Activated CD4-positive, alpha-beta T cell treated with anti-CD3 and anti-CD28 coated beads for 1 hour (primary cell): Measurements from ENCODE around the gene WWOX.

ENCODE experiments used
- DNase-seq: peaks from one replicate; pipeline ENCODE4 v3.0.0-alpha.2; 2020

WWOX gene

DNA sequence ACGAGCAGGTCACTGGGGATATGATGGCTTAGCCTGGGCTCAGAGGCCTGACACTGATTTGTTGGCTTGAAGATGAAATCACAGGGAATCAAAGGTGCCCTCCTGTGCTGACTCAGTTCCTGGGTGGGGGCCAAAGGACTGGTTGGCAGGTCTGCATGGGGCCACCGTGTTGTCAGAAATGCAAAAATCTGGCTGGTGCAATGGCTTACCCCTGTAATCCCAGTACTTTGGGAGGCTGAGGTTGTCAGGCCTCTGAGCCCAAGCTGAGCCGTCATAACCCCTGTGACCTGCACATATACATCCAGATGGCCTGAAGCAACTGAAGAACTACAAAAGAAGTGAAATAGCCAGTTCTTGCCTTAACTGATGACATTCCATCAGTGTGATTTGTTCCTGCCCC lies 314.2 kb downstream of the WWOX start:
- no peak for DNase-seq

DNA sequence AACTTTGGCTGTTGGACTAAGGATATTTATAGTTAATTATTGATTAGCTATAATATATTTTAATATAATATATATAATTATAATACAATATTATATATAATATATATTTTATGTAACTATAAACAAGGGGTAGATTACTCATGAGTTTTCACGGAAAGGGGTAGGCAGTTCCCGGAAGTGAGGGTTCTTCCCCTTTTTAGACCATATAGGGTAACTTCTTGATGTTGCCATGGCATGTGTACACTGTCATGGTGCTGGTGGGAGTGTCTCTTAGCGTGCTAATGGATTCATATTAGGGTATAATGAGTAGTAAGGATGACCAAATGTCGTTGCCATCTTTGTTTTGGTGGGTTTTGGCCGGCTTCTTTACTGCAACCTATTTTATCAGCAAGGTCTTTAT lies 315.6 kb downstream of the WWOX start:
- DNase-seq: no peak

DNA sequence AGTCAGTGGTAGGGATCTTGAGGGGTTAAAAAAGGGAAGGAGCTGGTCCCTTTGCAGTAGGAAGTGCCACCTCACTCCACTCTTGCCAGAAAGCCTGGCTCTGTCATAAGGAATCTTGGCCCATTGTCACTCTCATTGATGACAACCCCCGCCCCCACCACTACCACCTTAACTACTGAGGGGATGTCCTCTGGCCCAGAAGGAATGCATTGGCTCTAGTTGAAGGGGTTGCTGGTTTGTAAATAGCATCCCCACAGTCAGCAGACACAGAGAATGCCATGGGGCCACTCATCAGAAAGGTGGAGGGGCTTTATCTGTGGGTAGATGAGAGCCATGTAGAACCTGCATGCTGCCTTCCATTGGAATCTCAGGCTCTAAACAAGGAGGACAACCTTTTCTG lies 316.2 kb downstream of the WWOX start:
- no peak for DNase-seq

DNA sequence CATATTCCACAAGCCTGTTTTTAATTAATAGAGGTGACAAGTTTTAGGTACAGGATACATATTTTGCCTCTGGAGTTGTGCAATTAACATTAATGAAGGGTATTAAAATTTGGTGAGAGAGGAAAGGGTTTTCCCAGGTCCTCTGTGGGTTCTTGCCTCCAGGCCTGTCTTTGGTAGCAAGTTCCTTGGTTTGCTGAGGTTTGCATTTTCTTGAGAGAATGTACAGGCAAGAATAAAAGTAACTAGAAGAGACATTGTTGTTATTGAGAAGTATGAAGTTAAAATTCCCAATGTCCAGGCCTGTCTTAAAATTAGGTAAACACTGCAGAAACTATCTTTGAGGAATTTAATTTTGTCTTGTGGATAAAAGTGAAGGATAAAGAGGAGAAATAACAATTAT lies 316.9 kb downstream of the WWOX start:
- DNase-seq: no peak

DNA sequence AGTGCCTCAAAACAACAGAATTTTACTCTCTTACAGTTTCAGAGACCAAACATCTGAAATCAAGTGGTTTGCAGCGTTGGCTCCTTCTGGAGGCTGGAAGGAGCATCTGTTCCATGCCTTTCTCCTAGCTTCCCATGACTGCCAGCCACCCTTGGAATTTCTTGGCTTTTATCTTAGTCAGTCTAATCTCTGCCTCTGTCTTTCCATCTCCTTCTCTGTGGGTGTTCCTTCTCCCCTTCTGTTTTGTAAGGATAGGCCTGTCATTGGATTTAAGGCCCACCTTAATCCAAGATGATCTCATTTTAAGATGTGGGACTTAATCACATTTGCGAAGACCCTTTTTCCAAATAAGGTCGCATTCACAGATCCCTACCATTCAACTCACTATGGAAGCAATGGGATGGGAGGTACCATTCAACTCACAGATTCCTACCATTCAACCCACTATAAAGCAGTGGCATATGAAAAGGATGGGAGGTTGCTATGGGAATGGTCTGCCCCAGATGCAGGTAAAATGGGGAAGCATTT lies 321.8 kb downstream of the WWOX start:
- no peak for DNase-seq

DNA sequence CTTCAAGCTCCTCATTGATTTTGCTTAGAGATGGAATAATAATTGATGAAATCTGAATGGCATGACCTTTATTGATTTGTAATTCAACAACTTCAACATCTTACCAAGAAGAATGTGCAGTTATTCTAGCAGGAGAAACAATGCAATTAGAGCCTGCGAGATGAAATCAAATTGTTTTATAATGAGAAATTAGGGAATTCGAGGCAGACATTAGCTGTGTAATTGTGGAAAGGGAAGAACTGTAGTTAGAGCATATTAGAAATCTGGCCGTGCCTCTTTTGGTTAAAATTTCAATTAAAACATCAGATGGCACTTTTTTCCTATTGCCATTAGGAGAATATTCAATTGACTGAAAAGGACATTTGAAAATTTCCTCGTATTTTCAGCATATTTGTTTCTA lies 325.8 kb downstream of the WWOX start:
- DNase-seq: no peak

DNA sequence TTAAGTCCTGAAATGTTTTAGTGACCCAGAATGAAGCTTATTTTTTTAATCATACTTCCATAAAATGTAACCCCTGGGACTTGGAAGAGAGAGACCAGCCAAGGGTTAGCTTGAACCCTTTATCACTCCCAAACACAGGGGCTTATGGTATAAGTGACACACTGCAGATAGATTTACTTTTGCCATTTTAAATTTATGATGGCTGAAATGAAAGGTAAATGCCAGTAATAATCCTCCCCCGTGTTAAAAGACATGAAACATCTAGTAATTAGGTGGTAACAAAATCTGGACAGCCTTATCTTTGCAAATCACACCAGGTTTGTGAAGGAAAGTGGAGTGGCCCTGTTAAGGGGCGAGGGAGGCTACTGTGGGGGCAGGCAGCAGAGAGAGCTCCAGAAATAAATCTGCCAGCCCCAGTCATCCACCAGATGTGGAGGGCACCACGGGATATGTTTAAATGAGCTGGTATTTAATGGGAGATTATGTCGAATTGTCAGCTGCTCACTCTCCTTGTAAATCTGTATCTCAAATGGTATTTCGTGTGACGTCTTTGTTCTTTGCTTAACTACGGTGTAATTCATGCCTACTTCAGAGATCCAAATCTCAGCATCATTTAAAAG lies 326.5 kb downstream of the WWOX start:
- DNase-seq: no peak

DNA sequence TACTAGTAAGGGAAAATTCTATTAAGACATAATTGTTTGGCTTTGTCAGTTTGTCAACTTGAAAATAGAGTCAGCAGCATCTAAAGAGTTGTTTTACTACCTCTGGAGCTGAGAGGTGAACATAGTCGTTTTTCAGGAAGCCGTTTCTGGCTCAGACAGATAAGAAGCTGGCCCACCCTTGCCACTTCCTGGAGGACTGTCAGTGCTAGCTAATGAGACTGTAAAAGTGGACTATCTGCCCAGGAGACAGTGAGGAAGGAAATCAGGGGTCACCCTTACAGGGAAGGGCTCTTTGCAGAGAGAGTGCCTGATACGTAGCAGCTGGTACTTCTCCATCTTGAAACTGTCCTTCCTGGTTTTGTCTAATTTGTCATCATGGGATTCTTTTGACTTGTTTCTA lies 328.7 kb downstream of the WWOX start:
- no peak for DNase-seq

DNA sequence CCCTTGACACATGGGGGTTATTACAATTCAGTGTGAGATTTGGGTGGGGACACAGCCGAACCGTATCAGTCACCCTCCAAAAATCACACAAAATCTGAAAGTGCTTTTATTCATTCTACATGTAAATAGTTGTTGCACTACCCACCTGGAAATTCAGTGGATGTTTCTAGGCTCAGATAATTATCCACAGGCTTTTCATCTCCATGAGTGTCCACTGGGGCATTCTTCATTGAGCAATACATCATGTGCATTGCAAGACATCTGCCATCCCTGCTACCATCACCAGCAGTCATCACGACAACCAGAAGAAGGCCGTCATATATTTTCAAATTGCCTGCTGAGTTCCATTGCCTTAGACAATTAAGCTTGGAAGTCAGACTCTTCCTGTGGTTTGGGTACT lies 330.8 kb downstream of the WWOX start:
- DNase-seq: no peak

DNA sequence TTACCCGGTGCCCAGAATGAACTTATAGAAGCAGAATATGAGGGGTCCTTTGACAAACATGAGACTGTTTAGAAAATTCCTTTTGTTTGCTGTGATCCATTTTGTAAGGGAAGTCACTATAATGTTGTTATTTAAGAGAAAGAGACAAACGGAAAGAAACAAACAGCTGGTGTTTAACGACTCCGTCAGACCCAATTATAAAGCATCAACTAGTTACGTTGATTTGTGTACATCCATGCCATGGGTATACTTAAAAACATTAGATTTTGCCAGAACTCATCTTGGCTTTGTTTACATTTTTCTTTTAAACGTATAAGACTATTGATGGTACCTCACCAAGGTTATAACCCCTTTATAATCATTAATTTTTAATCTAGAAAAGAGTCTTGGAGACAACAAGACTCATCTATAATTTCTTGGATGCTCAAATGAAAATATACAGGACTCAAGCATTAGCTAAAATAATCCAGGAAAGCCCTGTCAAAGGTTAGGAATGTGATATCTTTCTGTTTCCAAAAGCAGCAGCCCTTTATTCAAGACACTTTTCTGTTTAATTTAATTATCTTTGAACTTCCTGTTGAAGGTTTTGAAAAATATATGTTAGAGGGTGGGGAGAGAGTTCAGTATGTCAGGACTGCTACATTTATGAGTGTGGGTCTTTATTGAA lies 331.7 kb downstream of the WWOX start:
- DNase-seq: no peak

DNA sequence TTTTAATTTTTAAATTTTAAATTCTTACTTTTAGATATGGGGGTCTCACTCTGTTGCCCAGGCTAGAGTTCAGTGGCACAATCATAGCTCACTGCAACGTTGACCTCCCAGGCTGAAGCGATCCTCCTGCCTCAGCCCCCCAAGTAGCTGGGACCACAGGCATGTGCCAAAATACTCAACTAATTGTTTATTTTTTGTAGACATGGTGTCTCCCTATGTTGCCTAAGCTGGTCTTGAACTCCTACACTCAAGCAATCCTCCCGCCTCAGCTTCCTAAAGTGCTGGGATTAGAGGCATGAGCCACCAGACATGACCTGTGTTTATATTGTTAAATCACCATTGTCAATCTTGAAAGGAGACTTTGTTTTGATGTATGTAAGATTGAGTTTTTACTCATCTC lies 332.2 kb downstream of the WWOX start:
- DNase-seq: no peak

DNA sequence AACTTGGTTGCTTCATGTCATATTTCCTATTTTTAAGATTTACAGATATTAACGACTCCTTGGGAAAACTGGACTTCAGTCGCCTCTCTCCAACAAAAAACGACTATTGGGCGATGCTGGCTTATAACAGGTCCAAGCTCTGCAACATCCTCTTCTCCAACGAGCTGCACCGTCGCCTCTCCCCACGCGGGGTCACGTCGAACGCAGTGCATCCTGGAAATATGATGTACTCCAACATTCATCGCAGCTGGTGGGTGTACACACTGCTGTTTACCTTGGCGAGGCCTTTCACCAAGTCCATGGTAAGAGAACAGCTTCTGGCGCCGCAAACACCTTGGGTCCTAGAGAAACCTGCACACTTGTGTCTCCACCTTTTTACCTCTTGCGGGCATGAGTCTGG lies 333.0 kb downstream of the WWOX start:
- DNase-seq: no peak

DNA sequence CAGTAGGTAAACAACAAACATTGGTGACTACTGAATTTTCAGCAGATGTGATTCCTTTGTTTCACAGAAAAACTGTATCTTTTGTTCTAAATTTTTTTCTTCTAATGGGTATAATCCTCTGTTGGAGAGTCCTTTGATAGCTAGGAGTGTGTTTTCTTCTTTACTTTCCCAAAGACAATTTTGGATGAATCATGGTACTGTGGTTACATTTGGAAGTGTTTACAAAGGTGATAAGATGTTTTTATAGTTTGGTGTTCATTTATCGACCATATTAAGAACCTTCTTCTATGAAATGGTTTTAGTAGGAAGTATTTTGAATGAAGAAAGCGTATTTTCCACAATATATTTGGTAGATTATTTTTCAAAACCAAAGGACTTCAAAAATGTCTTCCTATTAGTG lies 333.7 kb downstream of the WWOX start:
- no peak for DNase-seq

DNA sequence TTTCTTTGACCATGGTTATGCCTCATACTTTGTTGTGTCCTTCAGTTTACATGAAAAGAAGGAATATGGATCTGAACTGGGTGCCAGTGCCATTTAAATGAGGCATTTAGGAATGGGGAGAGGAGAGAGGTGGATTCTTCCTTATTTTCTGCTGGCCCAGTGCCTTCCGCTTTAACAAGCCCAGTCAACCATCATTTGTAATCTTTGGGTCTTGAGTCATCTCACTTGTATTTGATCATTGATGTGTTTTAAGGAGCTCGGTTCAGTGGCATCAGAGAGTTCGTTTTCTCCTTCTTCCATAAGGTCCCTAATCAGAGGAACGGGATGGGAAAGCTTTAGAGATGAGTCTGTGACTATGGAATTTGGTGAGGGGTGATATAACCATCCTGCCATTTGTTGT lies 334.9 kb downstream of the WWOX start:
- DNase-seq: no peak

DNA sequence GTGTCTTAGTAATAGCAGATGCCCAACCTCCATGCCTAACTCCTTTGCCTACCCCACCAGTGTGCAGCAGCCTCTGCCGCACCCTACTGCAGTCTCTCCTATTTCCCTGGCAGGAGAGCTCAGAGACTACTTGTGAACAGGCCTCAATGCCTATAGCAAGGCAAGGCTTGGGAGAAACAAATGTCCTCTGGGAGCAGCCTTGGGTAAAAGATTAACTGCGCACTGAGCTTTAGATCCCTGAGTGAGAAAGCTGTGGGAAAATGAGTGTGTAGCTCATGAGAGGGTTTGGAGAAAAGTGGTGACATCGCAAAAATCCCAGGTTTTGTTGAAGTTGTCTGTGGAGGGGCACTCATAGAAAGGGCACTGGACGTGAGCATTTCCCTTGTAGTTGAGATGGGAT lies 335.8 kb downstream of the WWOX start:
- DNase-seq: no peak

DNA sequence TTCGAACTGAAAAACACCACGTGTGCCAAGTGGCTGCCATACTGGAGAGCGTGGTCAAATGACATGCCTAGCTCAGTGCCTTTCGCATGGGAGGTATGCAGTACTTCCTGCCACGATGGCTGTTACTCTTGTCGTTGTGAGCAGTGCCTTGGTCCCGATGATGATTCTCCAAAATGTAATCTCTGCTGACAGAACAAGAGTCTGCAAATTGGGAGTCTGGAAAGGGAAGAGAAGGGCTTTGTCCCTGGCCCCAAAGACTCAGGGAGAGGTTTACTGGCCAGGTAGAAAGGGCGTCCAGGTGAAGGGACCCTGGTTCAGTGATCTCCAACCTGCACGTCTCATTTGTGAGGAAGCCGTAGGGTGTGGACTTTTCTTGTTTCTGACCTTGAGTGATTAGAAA lies 336.6 kb downstream of the WWOX start:
- DNase-seq: no peak

DNA sequence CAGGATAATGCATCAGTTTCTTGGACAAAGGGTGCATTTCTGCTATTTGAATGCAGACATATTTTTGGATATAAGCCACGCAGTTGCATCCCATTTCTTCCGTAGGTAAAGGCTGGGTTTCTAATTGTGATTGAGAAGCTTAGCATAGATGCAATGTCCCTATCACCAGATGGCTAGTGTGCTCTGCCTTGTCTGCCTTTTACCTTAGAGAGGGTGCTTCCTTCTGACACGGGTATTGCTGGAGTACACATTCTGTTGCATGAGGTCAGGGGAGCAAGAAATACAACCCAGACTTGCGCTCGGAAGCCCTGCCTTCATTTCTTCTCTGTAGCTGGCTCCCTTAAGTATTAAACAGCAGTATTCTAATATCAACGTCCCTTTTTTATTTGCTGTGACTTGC lies 337.4 kb downstream of the WWOX start:
- no peak for DNase-seq

DNA sequence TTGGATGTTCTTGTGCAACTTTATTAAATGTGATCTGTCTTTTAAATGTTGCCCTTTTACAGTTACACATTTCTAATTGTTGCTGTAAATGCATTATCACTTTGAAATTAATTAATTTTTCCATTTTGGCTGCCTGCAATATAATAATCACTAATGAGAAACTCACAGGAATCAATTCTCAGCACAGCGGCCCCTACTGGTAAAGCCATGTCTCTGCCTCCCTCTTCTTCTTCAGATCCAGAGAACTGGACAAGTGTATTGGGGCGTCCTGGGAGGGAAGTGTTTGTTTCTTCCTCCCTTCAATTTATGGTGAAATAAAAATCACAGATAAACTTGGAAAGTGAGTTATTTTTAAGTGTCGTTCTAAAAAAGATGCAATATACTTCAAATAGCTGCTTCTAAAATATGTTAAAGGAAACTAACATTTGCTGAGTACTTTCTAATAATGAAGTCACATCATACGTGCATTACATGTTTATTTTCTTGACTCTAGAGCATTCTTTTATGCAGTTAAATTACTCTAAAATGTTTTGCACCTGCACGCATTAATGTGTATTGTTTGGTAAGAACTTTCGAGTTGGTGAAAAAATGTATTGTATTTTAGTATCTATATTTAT lies 338.0 kb downstream of the WWOX start:
- no peak for DNase-seq

DNA sequence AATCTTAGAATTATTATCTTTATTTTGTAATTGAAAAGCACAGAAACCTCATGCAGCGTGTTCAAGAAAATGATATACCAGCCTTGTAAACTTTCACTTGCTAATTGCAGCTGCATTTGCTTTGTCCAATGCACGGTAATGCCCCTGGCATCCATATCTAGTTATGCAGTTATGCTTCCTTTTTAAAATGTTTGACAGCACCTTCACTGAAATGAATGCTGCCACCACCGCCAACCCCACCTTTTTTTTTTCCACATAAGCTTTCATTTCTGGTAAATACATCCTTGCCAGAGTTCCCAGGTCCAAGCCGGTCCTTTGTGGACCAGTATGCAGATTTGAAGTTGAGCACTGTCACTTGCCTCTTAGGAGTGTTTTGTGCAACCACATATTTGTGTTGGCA lies 338.8 kb downstream of the WWOX start:
- DNase-seq: no peak

DNA sequence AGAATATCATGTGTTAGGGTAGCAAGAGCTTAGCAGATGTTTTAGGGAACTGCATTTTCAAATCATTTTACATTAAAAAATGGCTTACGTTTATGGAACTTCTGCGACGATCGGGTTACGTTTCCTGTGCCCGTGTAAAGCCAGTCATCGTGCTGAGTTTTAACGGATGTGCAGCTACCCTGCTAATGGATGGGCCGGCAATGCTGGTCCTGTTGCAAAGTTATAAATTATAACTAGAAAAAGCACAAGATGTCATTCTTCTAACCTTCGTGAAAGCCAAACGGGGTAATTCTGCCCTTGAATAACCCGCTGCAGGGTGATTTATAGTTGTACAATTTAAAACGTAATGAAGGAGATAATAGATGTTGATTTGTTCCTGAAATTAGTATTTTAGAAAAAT lies 339.2 kb downstream of the WWOX start:
- no peak for DNase-seq

DNA sequence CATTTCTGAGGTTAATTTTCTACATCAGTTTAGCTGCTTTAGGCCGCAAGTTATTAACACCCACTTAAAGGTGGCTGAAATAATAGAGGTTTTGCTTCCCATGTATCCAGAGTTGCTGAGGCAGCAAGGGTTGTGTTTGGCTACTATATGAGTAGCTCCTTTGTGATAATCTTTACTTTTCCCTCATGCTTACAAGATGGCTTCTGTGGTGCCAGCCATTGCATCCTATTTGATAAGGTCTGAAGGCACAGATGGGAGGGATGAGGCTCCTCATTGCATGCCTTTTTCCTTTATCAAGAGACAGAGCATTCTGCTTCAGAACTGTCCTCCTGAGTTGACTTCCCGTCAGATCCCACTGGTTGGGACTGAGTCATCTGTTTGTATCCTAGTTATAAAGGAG lies 340.2 kb downstream of the WWOX start:
- no peak for DNase-seq

DNA sequence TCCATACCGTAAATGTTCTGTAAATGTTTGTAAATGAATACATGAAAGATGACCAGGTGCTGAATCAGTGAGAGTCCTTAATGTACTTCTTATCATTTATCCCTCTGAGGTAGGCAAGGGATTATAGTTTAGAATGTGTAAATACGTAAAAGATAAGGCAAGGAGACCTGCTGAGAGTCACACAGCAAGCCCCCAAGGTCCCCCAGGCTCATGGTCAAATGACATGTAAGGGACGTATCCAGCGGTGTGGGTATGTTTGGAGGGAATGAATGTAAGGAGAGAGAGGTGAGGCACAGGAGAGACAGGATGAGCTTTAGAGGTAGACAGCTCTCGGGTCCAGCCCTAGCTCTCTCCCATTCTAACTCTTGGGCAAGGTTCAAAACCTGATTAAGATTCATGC lies 341.8 kb downstream of the WWOX start:
- DNase-seq: no peak

DNA sequence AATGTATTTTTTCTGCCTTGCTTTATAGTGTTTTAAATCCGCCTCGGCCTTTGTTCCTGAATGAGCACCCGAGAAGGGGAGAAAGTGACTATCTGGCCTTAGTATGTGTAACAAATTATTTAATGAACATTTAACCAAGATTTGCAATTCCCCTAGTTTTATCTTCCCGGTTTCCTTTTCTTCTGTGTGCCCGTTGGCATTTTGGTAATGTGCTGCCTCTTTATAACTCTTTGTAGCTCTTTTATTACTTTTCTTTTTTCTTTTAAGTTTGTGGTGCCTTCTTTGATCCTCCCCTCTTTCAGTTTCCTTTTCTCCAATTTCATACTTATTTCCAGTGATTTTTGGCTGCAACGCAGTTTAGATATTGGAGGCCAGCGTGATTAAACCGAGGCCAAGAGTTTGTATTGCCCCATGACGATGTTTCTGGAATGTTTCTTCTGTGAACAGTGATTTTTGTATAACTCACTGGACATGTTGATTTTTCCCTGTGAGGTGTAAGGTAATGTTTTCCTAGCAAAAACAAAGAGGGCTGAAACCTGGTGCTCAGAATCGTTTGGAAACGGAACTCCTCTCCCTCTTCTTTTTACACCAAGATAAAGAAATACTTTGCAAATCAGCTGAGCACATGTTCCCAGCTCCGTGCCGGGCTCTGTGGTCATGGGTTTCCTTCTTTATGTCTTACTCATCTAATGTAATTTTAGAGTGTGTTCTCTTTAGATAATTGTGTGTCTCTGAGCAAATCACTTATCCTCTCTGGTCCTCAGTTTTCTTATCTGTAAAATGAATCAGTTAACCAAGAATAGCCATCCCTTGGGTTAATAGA lies 344.3 kb downstream of the WWOX start:
- no peak for DNase-seq

DNA sequence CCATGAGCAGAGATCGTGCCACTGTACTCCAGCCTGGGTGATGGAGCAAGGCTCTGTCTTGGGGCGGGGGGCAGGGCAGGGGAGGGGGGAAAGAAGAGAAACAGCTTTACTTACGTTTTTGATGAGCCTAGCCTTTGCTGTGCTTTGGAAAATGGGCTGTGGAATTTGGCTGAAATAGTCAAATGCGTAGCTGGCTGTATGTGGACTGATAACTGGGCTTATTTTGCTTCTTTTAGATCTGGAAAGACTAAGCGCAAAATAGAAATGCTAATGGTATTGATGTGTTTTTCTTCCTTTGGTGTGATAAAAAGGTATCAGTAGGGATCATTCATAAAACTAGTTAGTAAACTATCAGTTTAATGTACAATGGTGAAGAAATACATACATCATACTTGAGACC lies 346.4 kb downstream of the WWOX start:
- no peak for DNase-seq
